Colon (tissue), 2 donors: ENCODE measurements around the gene CDH3.

Experiments
- FAIRE-seq: peaks from 2 replicates; lab custom pipeline; 2012; peaks lifted over from hg19 to GRCh38; lab: Jason Lieb, UNC
- donor health status: control.
- donor health status: control.

CDH3 gene

DNA sequence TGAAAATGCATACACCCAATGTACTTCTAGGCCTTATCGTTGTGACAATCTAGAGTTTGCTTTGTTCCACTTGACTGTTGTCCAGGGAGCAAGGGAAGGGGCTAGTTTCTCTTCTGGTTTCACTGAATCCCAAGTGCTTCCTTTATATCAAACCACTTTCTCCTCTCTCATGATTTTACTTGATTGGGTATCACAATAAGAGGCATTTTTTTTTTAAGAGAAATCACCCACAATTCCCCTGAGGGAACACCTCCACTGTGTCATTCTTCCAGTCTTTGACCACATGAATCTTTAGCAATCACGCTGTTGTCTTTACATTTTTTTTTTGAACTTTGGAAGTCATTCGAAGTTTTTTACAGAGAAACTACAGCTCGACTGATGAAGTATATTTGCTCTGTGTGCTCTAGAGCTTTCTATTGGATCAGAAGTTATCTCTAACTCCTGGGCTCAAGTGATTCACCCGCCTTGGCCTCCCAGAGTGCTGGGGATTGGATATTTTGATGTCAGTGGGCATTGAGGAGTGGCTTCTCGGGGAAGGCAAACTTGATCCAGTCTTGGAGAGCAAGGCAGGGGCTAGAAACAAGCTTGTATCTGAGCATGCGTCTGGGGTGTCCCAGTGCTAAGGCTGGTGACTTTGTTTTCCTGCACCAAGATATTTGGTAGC lies 95.0 kb downstream of the CDH3 start:
- no peak for FAIRE-seq

GRCh38 chr16:68740628-68741346 lies 95.7 kb downstream of the CDH3 start:
- no peak for FAIRE-seq

GRCh38 chr16:68743664-68744063 lies 98.6 kb downstream of the CDH3 start:
- FAIRE-seq = no peak

DNA sequence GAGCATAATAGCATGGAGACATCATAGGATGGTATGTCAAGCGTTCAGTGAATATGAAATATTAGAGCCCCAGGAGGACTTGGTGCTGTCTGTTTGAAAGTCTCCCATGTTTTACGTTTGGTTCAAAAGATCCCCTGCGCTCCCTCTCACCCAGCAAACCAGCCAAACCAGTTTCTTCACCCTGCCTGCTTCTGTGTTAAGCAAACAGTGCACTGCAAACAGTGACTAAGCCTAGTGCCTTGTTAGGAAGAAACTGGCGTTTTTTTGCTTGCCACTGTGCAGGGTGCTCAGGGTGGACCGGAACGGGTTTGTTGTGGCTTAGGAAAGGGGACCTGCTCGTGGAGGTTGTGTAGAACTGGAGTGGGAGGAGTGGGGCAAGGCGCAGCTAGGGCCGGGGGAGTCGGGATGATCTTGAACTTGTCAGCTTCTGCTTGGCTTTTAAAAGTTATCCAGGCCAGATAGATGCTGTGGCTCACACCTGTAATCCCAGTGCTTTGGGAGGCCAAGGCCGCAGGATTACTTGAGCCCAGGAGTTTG lies 99.7 kb downstream of the CDH3 start:
- FAIRE-seq = no peak

DNA sequence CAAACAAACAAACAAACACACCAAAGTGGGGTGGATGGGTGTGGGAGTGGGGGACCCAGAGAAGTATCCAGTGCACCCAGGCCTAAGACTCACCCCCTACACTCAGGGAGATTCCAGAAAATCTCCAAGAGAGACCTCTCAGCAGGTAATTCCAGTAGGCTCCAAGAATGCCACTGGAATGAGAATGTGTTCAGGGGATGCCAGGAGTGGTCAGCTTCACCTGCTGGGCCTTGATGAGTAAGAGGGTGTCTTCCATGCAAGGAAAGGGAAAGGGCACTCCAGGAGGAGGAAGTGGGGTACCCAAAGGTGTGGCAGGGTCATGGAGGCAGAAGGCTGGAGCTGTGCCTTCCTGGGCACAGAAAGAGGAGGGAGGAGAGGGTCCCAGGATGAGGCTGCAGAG lies 101.8 kb downstream of the CDH3 start:
- FAIRE-seq = no peak

DNA sequence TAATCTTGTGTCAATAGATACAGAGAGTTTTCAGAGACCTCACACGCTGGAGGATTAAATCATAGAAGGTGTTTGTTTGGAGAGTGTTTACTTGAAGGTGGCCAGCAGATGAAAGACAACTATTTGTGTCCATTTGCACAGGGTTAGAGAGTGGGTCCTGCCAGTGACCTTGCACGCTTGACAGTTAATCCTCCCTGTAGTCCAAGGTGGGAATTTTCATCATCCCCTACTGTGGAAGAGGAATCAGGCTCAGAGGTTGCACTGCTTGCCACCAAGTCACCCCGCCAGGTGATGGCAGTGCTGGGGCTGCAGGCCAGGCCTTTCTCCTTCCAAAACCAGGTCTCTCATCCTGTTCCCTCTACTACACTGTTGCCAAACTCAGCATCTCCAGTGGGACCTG lies 104.3 kb downstream of the CDH3 start:
- no peak for FAIRE-seq
